Measurements from ENCODE around the gene SLC8A2.
"Not testable (repeated sequence)": the region's sequence is repeated elsewhere in the genome, so short reads cannot be mapped to it uniquely, and the experiment has no call there.

The SLC8A2 gene

GRCh38 chr19:47421844-47422395, 49.8 kb downstream of the SLC8A2 start:
- DNase-seq = no peak
- in situ Hi-C loops (cut with HindIII; ENCODE audit: low pct_ligation_motif_present, low pct_unique_long_range_greater_than_20kb, low sequenced_read_pairs) = no loop called here

- no peak for DNase-seq
- in situ Hi-C loops (cut with HindIII; ENCODE audit: low pct_ligation_motif_present, low pct_unique_long_range_greater_than_20kb, low sequenced_read_pairs) = no loop called here
Measured at GRCh38 chr19:47421244-47421786, 50.4 kb downstream of the SLC8A2 start.

GRCh38 chr19:47419789-47420188, 51.9 kb downstream of the SLC8A2 start:
- no peak for DNase-seq
- in situ Hi-C loops (cut with HindIII; ENCODE audit: low pct_ligation_motif_present, low pct_unique_long_range_greater_than_20kb, low sequenced_read_pairs) = no loop called here

- DNase-seq = no peak
- in situ Hi-C loops (cut with HindIII; ENCODE audit: low pct_ligation_motif_present, low pct_unique_long_range_greater_than_20kb, low sequenced_read_pairs) = no loop called here
Measured at GRCh38 chr19:47419030-47419783, 52.5 kb downstream of the SLC8A2 start, which contains the start of gene MEIS3. MEIS3 (minus strand) TSS chr19:47419527; CDS start chr19:47419081, 446 bp downstream.

GRCh38 chr19:47418692-47419029, 53.0 kb downstream of the SLC8A2 start:
- DNase-seq = no peak
- in situ Hi-C loops (cut with HindIII; ENCODE audit: low pct_ligation_motif_present, low pct_unique_long_range_greater_than_20kb, low sequenced_read_pairs) = no loop called here

- no peak for DNase-seq
- in situ Hi-C loops (cut with HindIII; ENCODE audit: low pct_ligation_motif_present, low pct_unique_long_range_greater_than_20kb, low sequenced_read_pairs) = no loop called here
Measured at GRCh38 chr19:47417746-47418691, 53.7 kb downstream of the SLC8A2 start.

- in situ Hi-C loops (cut with HindIII; ENCODE audit: low pct_ligation_motif_present, low pct_unique_long_range_greater_than_20kb, low sequenced_read_pairs) = no loop called here
- no peak for DNase-seq
Measured at GRCh38 chr19:47417107-47417745, 54.5 kb downstream of the SLC8A2 start.

GRCh38 chr19:47416643-47416985, 55.1 kb downstream of the SLC8A2 start:
- in situ Hi-C loops (cut with HindIII; ENCODE audit: low pct_ligation_motif_present, low pct_unique_long_range_greater_than_20kb, low sequenced_read_pairs) = no loop called here
- no peak for DNase-seq

- DNase-seq = no peak
- in situ Hi-C loops (cut with HindIII; ENCODE audit: low pct_ligation_motif_present, low pct_unique_long_range_greater_than_20kb, low sequenced_read_pairs) = no loop called here
Measured at GRCh38 chr19:47415953-47416642, 55.6 kb downstream of the SLC8A2 start.

GRCh38 chr19:47414469-47414868, 57.2 kb downstream of the SLC8A2 start:
- in situ Hi-C loops (cut with HindIII; ENCODE audit: low pct_ligation_motif_present, low pct_unique_long_range_greater_than_20kb, low sequenced_read_pairs) = no loop called here
- no peak for DNase-seq

GRCh38 chr19:47413941-47414340, 57.8 kb downstream of the SLC8A2 start:
- in situ Hi-C loops (cut with HindIII; ENCODE audit: low pct_ligation_motif_present, low pct_unique_long_range_greater_than_20kb, low sequenced_read_pairs) = no loop called here
- no peak for DNase-seq

- in situ Hi-C loops (cut with HindIII; ENCODE audit: low pct_ligation_motif_present, low pct_unique_long_range_greater_than_20kb, low sequenced_read_pairs); DNase-seq: not testable (repeated sequence)
Measured at GRCh38 chr19:47411696-47412095, 60.0 kb downstream of the SLC8A2 start.

- in situ Hi-C loops (cut with HindIII; ENCODE audit: low pct_ligation_motif_present, low pct_unique_long_range_greater_than_20kb, low sequenced_read_pairs) = no loop called here
- no peak for DNase-seq
Measured at GRCh38 chr19:47411101-47411500, 60.6 kb downstream of the SLC8A2 start.

GRCh38 chr19:47408156-47408938, 63.3 kb downstream of the SLC8A2 start:
- DNase-seq = no peak
- in situ Hi-C loops (cut with HindIII; ENCODE audit: low pct_ligation_motif_present, low pct_unique_long_range_greater_than_20kb, low sequenced_read_pairs) = no loop called here

- in situ Hi-C loops (cut with HindIII; ENCODE audit: low pct_ligation_motif_present, low pct_unique_long_range_greater_than_20kb, low sequenced_read_pairs) = no loop called here
- DNase-seq = no peak
Measured at GRCh38 chr19:47407417-47407774, 64.3 kb downstream of the SLC8A2 start.

- DNase-seq = peak; percentile 26
Measured at GRCh38 chr19:47406711-47407416, 64.8 kb downstream of the SLC8A2 start.

GRCh38 chr19:47405854-47406417, 65.8 kb downstream of the SLC8A2 start:
- no peak for DNase-seq

More at GRCh38 chr19:47406711-47407416, 64.8 kb downstream of the SLC8A2 start:
- in situ Hi-C loops (cut with HindIII; ENCODE audit: low pct_ligation_motif_present, low pct_unique_long_range_greater_than_20kb, low sequenced_read_pairs) = no loop called here

More at GRCh38 chr19:47405854-47406417, 65.8 kb downstream of the SLC8A2 start:
- in situ Hi-C loops (cut with HindIII; ENCODE audit: low pct_ligation_motif_present, low pct_unique_long_range_greater_than_20kb, low sequenced_read_pairs) = no loop called here
